Trophoblast cell (in vitro differentiated cells and primary cell): ENCODE measurements around the gene TCF12.
"Not testable (repeated sequence)": the region's sequence is repeated elsewhere in the genome, so short reads cannot be mapped to it uniquely, and the experiment has no call there.

Experiments
- DNase-seq, 2 donors: peaks; one replicate each; pipeline ENCODE4 v3.0.0-alpha.2; 2016
- H2AFZ ChIP-seq: 2 replicates; pipeline ENCODE4 v1.6.1; 2013; ENCODE audit warnings: low read length, moderate library complexity, mild to moderate bottlenecking; ENCODE audit not compliant: insufficient read depth, poor library complexity
- H2AK5ac ChIP-seq: 2 replicates; pipeline ENCODE4 v1.6.1; 2013; ENCODE audit warnings: mild to moderate bottlenecking, low read length
- H2BK120ac ChIP-seq: 2 replicates; pipeline ENCODE4 v1.6.1; 2013; ENCODE audit warnings: low read length, mild to moderate bottlenecking, moderate library complexity; ENCODE audit not compliant: insufficient read depth, poor library complexity
- H2BK12ac ChIP-seq: 2 replicates; pipeline ENCODE4 v1.6.1; 2013; ENCODE audit warnings: mild to moderate bottlenecking, low read length, moderate library complexity
- H2BK5ac ChIP-seq: 2 replicates; pipeline ENCODE4 v1.6.1; 2013; ENCODE audit warnings: low read length, low read depth, moderate library complexity, mild to moderate bottlenecking; ENCODE audit not compliant: poor library complexity
- H3K14ac ChIP-seq: 2 replicates; pipeline ENCODE4 v1.6.1; 2013; ENCODE audit warnings: mild to moderate bottlenecking, low read length
- H3K18ac ChIP-seq: 2 replicates; pipeline ENCODE4 v1.6.1; 2013; ENCODE audit warnings: mild to moderate bottlenecking, low read length
- H3K23ac ChIP-seq: 2 replicates; pipeline ENCODE4 v1.6.1; 2013; ENCODE audit warnings: low read length
- H3K27ac ChIP-seq: 2 replicates; pipeline ENCODE4 v1.5.1; 2013; ENCODE audit warnings: low read depth, mild to moderate bottlenecking, inconsistent platforms, low read length, moderate library complexity
- H3K27me3 ChIP-seq: 2 replicates; pipeline ENCODE4 v1.6.1; 2013; ENCODE audit warnings: inconsistent platforms, mild to moderate bottlenecking, low read length, moderate library complexity; ENCODE audit not compliant: insufficient read depth
- H3K36me3 ChIP-seq, 2 experiments: 1 replicate in 1 of 2; 2 replicates in 1 of 2; pipeline ENCODE4 v1.6.1; 2013; ENCODE audit warnings: low read length in 2 of 2, mild to moderate bottlenecking in 2 of 2, moderate library complexity in 1 of 2; ENCODE audit not compliant: insufficient read depth in 2 of 2, control insufficient read depth in 1 of 2
- H3K4ac ChIP-seq: 2 replicates; pipeline ENCODE4 v1.6.1; 2013; ENCODE audit warnings: low read depth, mild to moderate bottlenecking, low read length, moderate library complexity
- H3K4me1 ChIP-seq, 2 experiments: 1 replicate in 1 of 2; 2 replicates in 1 of 2; pipeline ENCODE4 v1.6.1; 2013; ENCODE audit warnings: low read length in 2 of 2, mild to moderate bottlenecking in 2 of 2, moderate library complexity in 1 of 2; ENCODE audit not compliant: insufficient read depth in 2 of 2, control insufficient read depth in 1 of 2
- H3K4me2 ChIP-seq: 2 replicates; pipeline ENCODE4 v1.6.1; 2013; ENCODE audit warnings: inconsistent platforms, mild to moderate bottlenecking, low read length, moderate library complexity
- H3K4me3 ChIP-seq: 2 replicates; pipeline ENCODE4 v1.5.1; 2013; ENCODE audit warnings: mild to moderate bottlenecking, low read depth, low read length, inconsistent platforms
- H3K79me1 ChIP-seq: one replicate; pipeline ENCODE4 v1.6.1; 2013; ENCODE audit warnings: low read length
- H3K79me2 ChIP-seq: 2 replicates; pipeline ENCODE4 v1.6.1; 2013; ENCODE audit warnings: low read length, mild to moderate bottlenecking; ENCODE audit not compliant: control insufficient read depth, insufficient read depth, poor library complexity
- H3K9ac ChIP-seq: 2 replicates; pipeline ENCODE4 v1.6.1; 2013; ENCODE audit warnings: mild to moderate bottlenecking, low read length
- H3K9me3 ChIP-seq: 2 replicates; pipeline ENCODE4 v1.6.1; 2013; ENCODE audit warnings: low read depth, mild to moderate bottlenecking, control low read depth, inconsistent platforms, low read length; ENCODE audit not compliant: insufficient read depth
- H4K12ac ChIP-seq: 2 replicates; pipeline ENCODE4 v1.6.1; 2013; ENCODE audit warnings: low read depth, mild to moderate bottlenecking, low read length, moderate library complexity
- H4K8ac ChIP-seq: 2 replicates; pipeline ENCODE4 v1.6.1; 2013; ENCODE audit warnings: low read depth, mild to moderate bottlenecking, low read length, moderate library complexity
- H4K91ac ChIP-seq: one replicate; pipeline ENCODE4 v1.6.1; 2013; ENCODE audit warnings: low read depth, mild to moderate bottlenecking, low read length, moderate library complexity
- WGBS: extraction: QIAGEN DNeasy Blood & Tissue Kit; methylation state at CpG from one replicate; pipeline ENCODE4 v1.1.7; 2013; ENCODE audit warnings: missing lambda C conversion rate; ENCODE audit not compliant: insufficient read length, insufficient coverage; ENCODE audit errors: extremely low coverage; 5-methylcytosine and 5-hydroxymethylcytosine counted together

Gene TCF12

DNA sequence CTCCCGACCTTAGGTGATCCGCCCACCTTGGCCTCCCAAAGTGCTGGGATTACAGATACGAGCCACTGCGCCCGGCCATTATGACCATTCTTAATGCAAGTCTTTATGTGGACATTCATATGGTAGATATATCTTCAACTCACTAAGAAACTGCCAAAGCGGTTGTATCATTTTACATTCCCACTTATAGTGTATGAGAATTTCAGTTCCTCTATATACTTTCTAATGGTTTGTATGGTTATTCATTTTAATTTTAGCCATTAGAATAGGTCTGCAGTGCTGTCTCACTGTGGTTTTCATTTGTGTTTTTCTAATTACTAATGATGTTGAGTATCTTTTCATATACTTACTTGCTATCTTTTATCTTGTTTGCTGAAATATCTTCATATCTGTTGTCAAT is 32.5 kb downstream of the TCF12 start:
- no peak overlapping the region for H3K4me2 ChIP-seq
- H3K4me1 ChIP-seq = peaks cover 3% of the 10 kb centered on the region in 2 experiments
- H3K79me1 ChIP-seq = no peaks in the 10 kb centered on the region
- H3K9me3 ChIP-seq = no peaks in the 10 kb centered on the region
- no peak overlapping the region for H4K91ac ChIP-seq
- H3K36me3 ChIP-seq = no peaks in the 10 kb centered on the region
- DNase-seq = no peak
- H3K4me3 ChIP-seq = no peak overlapping the region
- no peak overlapping the region for H3K4ac ChIP-seq
- no peak overlapping the region for H4K12ac ChIP-seq
- H2BK120ac ChIP-seq = no peak overlapping the region
- no peak overlapping the region for H2AK5ac ChIP-seq
- H3K9ac ChIP-seq = no peak overlapping the region
- H3K27me3 ChIP-seq = no peaks in the 10 kb centered on the region
- no peak overlapping the region for H3K23ac ChIP-seq
- H2BK5ac ChIP-seq = no peak overlapping the region
- no peak overlapping the region for H4K8ac ChIP-seq
- WGBS = no CpG with 5 or more reads among the region's 6 CpGs
- H3K27ac ChIP-seq = no peak overlapping the region
- no peak overlapping the region for H2BK12ac ChIP-seq
- no peak overlapping the region for H2AFZ ChIP-seq
- H3K18ac ChIP-seq = no peak overlapping the region
- peaks cover 5% of the 10 kb centered on the region for H3K79me2 ChIP-seq
- H3K14ac ChIP-seq = no peak overlapping the region

DNA sequence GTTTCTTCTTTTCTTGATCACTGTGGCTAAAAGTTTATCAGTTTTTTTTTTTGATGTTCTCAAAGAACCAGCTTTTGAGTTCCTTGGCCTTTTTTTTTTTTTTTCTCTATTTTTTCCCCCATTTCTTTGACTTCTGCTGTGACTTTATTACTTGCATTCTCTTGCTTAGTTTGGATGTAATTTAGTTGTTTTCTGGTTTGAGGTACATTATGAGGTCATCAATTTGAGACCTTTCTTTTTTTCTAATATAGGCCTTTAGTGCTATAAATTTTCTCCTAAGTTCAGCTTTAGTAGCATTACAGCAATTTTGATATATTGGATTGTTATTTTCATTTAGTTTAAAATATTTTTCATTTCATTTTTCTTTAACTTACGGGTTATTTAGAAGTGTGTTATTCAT is 35.3 kb downstream of the TCF12 start:
- peaks cover 0 to 5% of the 10 kb centered on the region in 2 experiments for H3K4me1 ChIP-seq
- H3K27me3 ChIP-seq = no peaks in the 10 kb centered on the region
- no peak overlapping the region for H3K9ac ChIP-seq
- H2BK120ac ChIP-seq = no peak overlapping the region
- no peak overlapping the region for H3K23ac ChIP-seq
- no peak overlapping the region for H4K91ac ChIP-seq
- no peak overlapping the region for H4K8ac ChIP-seq
- no peaks in the 10 kb centered on the region for H3K36me3 ChIP-seq
- no peak overlapping the region for H3K18ac ChIP-seq
- no peak overlapping the region for H3K4ac ChIP-seq
- no peak overlapping the region for H2AFZ ChIP-seq
- WGBS = no CpG with 5 or more reads among the region's 1 CpG
- H3K79me1 ChIP-seq = no peaks in the 10 kb centered on the region
- no peak overlapping the region for H2BK12ac ChIP-seq
- H3K4me3 ChIP-seq = no peak overlapping the region
- H2AK5ac ChIP-seq = no peak overlapping the region
- no peak overlapping the region for H4K12ac ChIP-seq
- no peak overlapping the region for H2BK5ac ChIP-seq
- no peak overlapping the region for H3K14ac ChIP-seq
- no peak overlapping the region for H3K4me2 ChIP-seq
- H3K79me2 ChIP-seq = peaks cover 5% of the 10 kb centered on the region
- DNase-seq = no peak
- H3K27ac ChIP-seq = no peak overlapping the region
- peaks cover 1% of the 10 kb centered on the region for H3K9me3 ChIP-seq

DNA sequence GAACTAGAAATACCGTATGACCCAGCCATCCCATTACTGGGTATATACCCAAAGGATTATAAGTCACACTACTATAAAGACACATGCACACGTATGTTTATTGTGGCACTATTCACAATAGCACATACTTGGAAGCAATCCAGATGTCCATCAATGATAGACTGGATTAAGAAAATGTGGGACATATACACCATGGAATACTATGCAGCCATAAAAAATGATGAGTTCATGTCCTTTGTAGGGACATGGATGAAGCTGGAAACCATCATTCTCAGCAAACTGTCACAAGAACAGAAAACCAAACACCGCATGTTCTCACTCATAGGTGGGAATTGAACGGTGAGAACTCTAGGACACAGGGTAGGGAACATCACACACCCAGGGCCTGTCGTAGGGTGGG is 36.6 kb downstream of the TCF12 start:
- not testable (repeated sequence) for H3K36me3 ChIP-seq, H3K27ac ChIP-seq, H3K9me3 ChIP-seq, H3K14ac ChIP-seq, H4K91ac ChIP-seq, H2BK5ac ChIP-seq, DNase-seq, H3K79me2 ChIP-seq, H2BK120ac ChIP-seq, H2BK12ac ChIP-seq, H3K27me3 ChIP-seq, H3K9ac ChIP-seq, H4K12ac ChIP-seq, H3K18ac ChIP-seq, H3K4ac ChIP-seq, H2AK5ac ChIP-seq, H3K4me2 ChIP-seq, H4K8ac ChIP-seq, H3K4me3 ChIP-seq, H3K4me1 ChIP-seq, H3K79me1 ChIP-seq, H3K23ac ChIP-seq, H2AFZ ChIP-seq
- no CpG with 5 or more reads among the region's 5 CpGs for WGBS

DNA sequence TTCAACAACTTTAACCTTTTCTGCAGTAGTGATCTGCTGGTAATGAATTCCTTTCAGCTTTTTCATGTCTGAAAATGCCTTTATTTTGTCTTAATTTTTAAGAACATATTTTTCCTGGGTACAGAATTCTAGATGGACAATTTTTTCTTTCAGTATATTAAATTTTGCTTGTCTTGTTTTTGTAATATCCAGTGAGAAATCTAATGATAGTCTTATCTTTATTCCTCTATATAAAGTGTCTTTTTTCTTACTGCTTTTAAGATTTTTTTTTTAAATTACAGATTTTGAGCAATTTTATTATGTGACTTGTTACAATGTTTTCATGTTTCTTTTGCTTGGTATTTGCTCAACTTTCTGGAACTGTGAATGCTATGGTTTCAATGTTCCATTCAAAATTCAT is 38.1 kb downstream of the TCF12 start:
- H3K4ac ChIP-seq = no peak overlapping the region
- H3K27ac ChIP-seq = no peak overlapping the region
- H3K9ac ChIP-seq = no peak overlapping the region
- no peak overlapping the region for H2AFZ ChIP-seq
- H3K9me3 ChIP-seq = peaks cover 1% of the 10 kb centered on the region
- H2BK120ac ChIP-seq = no peak overlapping the region
- no peak overlapping the region for H2BK12ac ChIP-seq
- no peak overlapping the region for H4K8ac ChIP-seq
- H3K27me3 ChIP-seq = no peaks in the 10 kb centered on the region
- H2BK5ac ChIP-seq = no peak overlapping the region
- no peak overlapping the region for H3K18ac ChIP-seq
- no peak overlapping the region for H4K12ac ChIP-seq
- no peaks in the 10 kb centered on the region for H3K36me3 ChIP-seq
- no peak for DNase-seq
- no peak overlapping the region for H3K4me2 ChIP-seq
- H3K14ac ChIP-seq = no peak overlapping the region
- peaks cover 0 to 5% of the 10 kb centered on the region in 2 experiments for H3K4me1 ChIP-seq
- H3K4me3 ChIP-seq = no peak overlapping the region
- no peak overlapping the region for H4K91ac ChIP-seq
- H3K79me2 ChIP-seq = peaks cover 4% of the 10 kb centered on the region
- H2AK5ac ChIP-seq = no peak overlapping the region
- H3K23ac ChIP-seq = no peak overlapping the region
- H3K79me1 ChIP-seq = no peaks in the 10 kb centered on the region
